HG02943 (cell line): ENCODE data around the gene OSBPL1A.
"Not testable (repeated sequence)": the region's sequence is repeated elsewhere in the genome, so short reads cannot be mapped to it uniquely, and the experiment has no call there.

Source experiments
- ATAC-seq: cut with Tn5 transposase; IDR thresholded peaks from one replicate; pipeline ENCODE4 v1.9.1; 2021; ENCODE audit warnings: mild to moderate bottlenecking, low read depth, moderate library complexity; ENCODE audit not compliant: unreplicated experiment

Gene OSBPL1A

GRCh38 chr18:24398540-24398939 is 916 bp upstream of the OSBPL1A start:
- ATAC-seq: no peak

- ATAC-seq: no peak
Observed at GRCh38 chr18:24397131-24397693, 412 bp downstream of the OSBPL1A start.

DNA sequence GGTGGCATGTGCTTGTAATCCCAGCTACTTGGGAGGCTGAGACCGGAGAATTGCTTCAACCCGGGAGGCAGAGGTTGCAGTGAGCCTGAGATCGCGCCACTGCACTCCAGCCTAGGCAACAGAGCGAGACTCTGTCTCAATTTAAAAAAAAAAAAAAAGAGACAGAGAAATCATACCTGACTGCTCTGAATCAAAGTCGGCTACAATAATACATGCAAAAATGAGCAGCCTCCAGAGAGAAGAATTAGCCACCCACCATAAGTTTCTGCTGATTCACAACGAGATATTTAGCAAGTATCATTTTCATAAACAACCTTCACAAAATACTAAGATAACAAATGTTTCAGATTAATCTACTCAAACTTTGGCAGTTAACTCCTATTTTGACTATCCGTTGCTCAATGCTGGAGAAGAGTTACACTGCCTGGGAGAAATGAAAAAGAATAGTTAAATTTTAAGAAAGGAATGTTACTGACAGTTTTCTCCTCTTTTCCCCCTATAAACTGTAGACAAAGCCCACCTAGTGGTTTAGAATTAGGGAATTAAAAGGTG is 1.5 kb downstream of the OSBPL1A start:
- ATAC-seq: no peak

DNA sequence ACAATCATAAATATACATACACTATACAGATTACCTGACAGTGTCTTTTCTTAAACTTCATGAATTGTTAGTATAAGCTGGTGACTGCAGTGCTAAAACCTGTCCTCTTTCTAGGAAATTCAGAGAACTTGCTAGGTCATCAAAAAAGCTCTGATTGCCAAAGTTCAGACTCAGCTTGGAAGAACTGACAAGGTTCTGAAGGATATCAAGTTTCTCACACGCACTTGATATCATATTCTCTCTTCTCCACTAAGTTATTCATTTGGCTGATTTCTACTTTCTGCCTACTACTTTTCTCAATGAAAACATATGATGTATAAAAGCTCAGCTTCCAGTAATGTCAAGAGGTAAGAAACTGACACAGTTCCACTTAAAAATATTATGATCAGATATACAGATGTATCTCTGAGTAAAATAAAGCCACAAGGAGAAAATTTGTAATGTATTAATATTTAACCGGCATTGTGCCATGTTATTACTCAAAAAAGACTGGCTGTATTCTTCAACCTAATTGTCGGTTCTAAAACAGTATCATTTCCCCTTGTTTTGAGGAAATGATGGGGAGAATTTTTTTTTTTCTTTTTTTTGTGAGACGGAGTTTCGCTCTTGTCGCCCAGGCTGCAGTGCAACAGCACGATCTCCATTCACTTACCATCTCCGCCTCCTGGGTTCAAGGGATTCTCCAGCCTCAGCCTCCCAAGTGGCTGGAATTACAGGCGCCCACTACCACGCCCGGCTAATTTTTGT is 2.4 kb downstream of the OSBPL1A start:
- ATAC-seq: no peak

GRCh38 chr18:24388957-24389356 is 8.7 kb downstream of the OSBPL1A start:
- no peak for ATAC-seq

- no peak for ATAC-seq
Observed at GRCh38 chr18:24386681-24387080, 10.9 kb downstream of the OSBPL1A start.

GRCh38 chr18:24381126-24381525 is 16.5 kb downstream of the OSBPL1A start:
- no peak for ATAC-seq

DNA sequence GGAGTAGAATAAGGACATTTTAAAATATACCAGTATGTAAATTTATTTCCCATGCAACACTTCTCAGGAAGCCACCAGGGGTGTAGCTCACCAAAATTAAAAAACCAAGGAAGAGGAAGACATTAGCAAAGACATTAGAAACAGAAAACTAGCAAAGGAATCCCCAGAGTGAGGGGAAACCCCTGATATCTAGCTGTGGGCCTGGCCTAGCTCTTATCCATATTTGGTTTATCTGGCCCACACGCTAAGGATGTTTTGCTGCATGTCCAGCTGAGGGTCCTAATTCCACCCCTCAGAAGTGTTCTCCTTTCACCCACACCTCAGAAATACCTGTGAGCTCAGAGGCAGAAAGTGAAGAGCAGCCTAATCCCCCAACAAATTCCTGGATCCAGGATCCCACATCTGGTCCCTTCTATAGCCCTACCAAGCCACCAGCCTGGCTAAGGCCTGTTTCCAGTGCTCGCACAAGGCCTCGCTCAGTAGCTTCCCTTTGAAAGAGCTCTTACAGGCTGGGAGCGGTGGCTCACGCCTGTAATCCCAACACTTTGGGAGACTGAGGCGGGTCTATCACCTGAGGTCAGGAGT is 17.4 kb downstream of the OSBPL1A start:
- no peak for ATAC-seq

- no peak for ATAC-seq
Observed at GRCh38 chr18:24378598-24378997, 19.0 kb downstream of the OSBPL1A start.

GRCh38 chr18:24376531-24376930 is 21.1 kb downstream of the OSBPL1A start:
- not testable (repeated sequence) for ATAC-seq

GRCh38 chr18:24373328-24373727 is 24.3 kb downstream of the OSBPL1A start:
- ATAC-seq: no peak

DNA sequence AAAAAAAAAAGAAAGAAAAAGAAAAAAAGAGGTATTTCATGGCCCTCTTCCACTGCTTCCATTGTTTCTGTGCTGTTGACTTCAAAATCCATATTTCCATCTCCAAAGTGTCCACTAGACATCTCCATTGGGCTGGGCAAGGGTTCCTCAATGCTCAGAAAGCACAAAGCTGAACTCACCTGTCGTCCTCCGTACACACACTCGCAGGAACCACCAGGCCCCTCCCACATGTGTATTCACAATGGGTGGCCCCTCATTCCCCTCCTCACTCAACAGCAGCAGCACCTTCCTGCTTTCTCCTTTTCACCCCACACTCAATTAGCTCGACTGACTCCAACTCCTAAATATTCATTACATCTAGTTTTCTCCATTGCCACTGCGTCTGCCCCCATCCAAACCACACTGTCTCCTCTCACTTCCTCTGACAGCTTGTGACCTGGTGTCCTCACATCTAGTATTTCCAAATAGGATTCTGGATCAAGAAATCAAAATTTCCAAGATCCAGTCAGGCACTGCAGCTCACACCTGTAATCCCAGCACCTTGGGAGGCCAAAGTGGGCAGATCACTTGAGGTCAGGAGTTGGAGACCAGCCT is 25.2 kb downstream of the OSBPL1A start:
- ATAC-seq: no peak

GRCh38 chr18:24370120-24370519 is 27.5 kb downstream of the OSBPL1A start:
- ATAC-seq: no peak

GRCh38 chr18:24369426-24369825 is 28.2 kb downstream of the OSBPL1A start:
- ATAC-seq: no peak

DNA sequence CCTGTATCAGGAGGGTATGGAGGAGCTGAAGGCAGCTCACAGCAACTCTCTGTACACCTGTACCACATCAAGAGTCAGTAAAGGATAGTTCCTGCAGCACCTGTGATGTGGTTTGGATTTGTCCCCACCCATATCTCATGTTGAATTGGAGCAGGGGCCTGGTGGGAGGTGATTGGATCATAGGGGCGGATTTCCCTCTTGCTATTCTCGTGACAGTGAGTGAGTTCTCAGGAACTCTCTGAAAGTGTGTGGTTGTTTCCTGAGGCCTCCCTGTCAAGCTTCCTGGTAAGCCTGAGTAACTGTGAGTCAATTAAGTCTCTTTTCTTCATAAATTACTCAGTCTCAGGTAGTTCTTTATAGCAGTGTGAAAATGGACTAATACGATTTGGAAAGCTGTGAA is 28.9 kb downstream of the OSBPL1A start:
- ATAC-seq: no peak

DNA sequence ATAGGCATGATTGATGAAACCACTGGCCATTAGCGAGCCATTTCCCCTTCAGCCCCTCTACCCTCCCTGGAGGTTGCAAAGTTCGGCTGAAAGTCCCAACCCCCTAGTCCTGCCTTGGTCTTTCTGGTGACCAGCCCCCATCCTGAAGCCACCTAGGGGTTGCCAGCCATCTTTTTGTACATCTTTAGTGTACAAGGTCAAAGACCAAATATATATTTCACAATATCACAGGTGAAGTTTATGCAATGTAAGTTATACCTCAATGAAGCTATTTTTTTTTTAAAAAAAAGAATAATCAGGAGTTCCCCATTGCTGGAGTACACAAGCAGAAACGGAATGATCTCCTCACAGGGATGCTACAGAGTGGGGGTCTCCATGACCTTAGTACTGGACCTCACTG is 31.3 kb downstream of the OSBPL1A start:
- no peak for ATAC-seq

DNA sequence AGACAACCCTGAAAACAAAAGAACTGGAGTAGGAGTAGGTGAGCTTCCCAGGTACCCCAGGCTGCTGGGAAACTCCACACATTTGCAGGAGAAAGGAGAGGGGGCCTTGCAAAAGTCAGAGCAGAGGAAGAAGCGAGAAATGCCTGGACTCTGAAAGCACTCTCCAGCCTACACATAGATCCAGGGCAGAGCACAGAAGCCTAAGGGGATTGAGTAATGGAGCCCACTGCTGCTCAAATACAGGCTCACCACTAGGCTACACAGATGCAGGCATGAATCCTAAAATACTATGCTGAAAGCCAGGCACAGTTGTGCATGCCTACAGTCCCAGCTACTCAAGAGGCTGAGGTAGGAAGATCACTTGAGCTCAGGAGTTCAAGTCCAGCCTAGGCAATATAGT is 33.4 kb downstream of the OSBPL1A start:
- no peak for ATAC-seq

DNA sequence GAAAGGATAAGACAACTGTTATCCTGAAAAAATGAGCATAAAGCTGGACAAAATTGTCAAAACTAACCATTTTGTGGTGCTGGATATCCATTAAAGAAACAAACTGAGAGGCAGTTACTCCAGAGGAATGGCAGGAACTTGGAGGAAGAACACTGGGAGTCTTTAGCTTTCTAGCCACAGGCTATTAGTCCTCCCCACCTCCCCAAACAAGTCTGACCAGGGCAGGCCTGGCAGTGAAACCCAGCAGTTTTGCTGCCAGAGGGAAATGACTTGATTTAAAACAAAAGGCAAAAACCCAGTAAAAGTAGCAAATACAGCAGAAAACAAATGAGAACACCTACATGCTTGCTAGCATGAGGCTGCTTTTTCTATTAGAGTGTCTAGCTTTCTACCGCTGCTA is 34.9 kb downstream of the OSBPL1A start:
- ATAC-seq: no peak

- not testable (repeated sequence) for ATAC-seq
Observed at GRCh38 chr18:24359787-24360530, 37.7 kb downstream of the OSBPL1A start.

- ATAC-seq: no peak
Observed at GRCh38 chr18:24354278-24354677, 43.3 kb downstream of the OSBPL1A start.

DNA sequence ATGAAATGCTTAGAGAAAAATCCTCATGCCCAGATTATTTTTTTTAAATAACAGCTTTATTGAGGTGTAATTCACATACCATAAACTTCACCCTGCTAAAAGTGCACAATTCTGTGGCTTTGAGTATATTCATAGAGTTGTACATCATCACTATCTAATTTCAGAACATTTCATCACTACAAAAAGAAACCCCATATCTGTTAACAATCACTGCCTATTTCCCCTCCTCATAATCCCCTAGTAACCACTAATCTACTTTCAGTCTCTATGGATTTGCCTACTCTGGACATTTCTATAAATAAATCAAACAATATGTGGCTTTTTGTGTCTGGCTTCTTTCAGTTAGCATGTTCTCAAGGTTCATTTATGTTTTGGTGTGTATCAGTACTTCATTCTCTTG is 51.4 kb downstream of the OSBPL1A start:
- no peak for ATAC-seq
